Activated CD4-positive, alpha-beta T cell treated with anti-CD3 and anti-CD28 coated beads, Interleukin-2, amount 10 ng/mL, durations not matched to agents 7 days and 5 days (primary cell): ENCODE results near the gene AUTS2. TPM values are rescaled to one million over a fixed set of nuclear protein-coding genes. Genes with fewer than 3 reads are reported as not detected.
A peak's percentile ranks its signal among the peaks of the same experiment; 100 is the strongest.

Experiments used
- CTCF ChIA-PET: fragments of 350-600 bp; sonication (Branson Sonifier 250); formaldehyde crosslinking; loops from one replicate; lab custom pipeline; 2021; ENCODE audit warnings: antibody characterized with exemption; lab: Charles Lee
- POLR2A ChIA-PET: fragments of 350-600 bp; sonication (Branson Sonifier 250); formaldehyde crosslinking; loops from one replicate; lab custom pipeline; 2021; ENCODE audit warnings: antibody characterized with exemption; lab: Charles Lee
- DNase-seq: peaks from one replicate; pipeline ENCODE4 v3.0.0-alpha.2; 2020
- H3K27ac Mint-ChIP-seq: one replicate; pipeline ENCODE4 v1.8.0; 2021; ENCODE audit warnings: mild to moderate bottlenecking, moderate library complexity, mixed read lengths
- H3K27me3 Mint-ChIP-seq: one replicate; pipeline ENCODE4 v1.8.0; 2021; ENCODE audit warnings: mixed read lengths
- H3K36me3 Mint-ChIP-seq: one replicate; pipeline ENCODE4 v1.8.0; 2021; ENCODE audit warnings: low read depth, mixed read lengths
- H3K4me1 Mint-ChIP-seq: one replicate; pipeline ENCODE4 v1.8.0; 2021; ENCODE audit warnings: mixed read lengths
- H3K4me3 Mint-ChIP-seq: one replicate; pipeline ENCODE4 v1.8.0; 2021; ENCODE audit warnings: mild to moderate bottlenecking, moderate library complexity, mixed read lengths
- H3K9me3 Mint-ChIP-seq: one replicate; pipeline ENCODE4 v1.8.0; 2021; ENCODE audit warnings: mixed read lengths
- total RNA-seq, 2 experiments: library from RNA; stranded (reverse); gene quantifications; one replicate each; pipeline ENCODE4 v1.2.3, GENCODE V29; 2021

The AUTS2 gene
- total RNA-seq, 2 experiments from 2014 or later, result 13.9 to 18.9 TPM

DNA sequence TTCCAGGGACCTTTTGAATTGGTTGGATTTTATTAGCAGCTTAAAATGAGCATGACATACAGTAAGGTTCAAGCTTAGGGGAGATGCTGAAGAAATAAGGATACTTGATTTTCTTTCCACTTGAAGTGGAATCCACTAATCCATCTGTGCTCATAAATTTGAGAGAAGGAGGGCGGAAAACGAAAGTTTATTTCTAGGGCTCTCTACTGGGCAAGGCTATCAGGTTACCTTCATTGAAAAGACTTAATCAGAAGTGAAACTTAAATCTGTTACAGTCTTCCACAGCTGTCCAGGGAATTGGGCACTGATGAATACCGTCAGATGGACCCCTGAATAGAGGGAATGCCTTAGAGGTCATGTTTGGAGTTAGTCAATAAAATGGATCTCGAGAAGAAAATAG, 21.8 kb downstream of the AUTS2 start:
- no peaks in the 10 kb centered on the region for H3K4me1 Mint-ChIP-seq
- CTCF ChIA-PET, result no interaction called here
- peaks cover 4% of the 10 kb centered on the region for H3K27me3 Mint-ChIP-seq
- H3K9me3 Mint-ChIP-seq, result no peaks in the 10 kb centered on the region
- no peak overlapping the region for H3K27ac Mint-ChIP-seq
- H3K36me3 Mint-ChIP-seq, result no peaks in the 10 kb centered on the region
- POLR2A ChIA-PET, result no interaction called here
- no peak overlapping the region for H3K4me3 Mint-ChIP-seq
- DNase-seq, result no peak

DNA sequence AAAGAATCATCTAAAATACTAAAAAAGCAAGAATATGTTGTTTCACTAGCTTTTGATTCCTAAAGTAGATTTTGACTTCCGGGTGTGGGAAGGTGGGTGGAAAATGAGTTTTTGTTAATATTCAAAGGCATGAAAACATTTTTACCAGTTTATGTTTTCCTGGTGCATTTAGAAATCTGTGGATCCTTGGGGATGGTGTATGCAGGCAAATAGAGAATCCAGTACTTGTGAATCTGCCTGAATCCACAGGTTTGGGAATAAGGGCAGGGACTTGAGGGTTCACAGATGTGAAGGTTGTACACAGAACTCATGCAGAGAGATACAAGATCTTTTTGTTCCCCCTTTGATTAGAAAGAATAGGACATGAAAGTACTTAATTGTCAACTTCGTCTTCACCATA, 22.4 kb downstream of the AUTS2 start:
- Mint-ChIP-seq H3K36me3 (no peaks in the 10 kb centered on the region), H3K4me1 (no peaks in the 10 kb centered on the region), H3K4me3 (no peak overlapping the region), H3K27me3 (peaks cover 6% of the 10 kb centered on the region), H3K9me3 (no peaks in the 10 kb centered on the region), H3K27ac (no peak overlapping the region)
- ChIA-PET POLR2A (no interaction called here), CTCF (no interaction called here)
- DNase-seq, result no peak

DNA sequence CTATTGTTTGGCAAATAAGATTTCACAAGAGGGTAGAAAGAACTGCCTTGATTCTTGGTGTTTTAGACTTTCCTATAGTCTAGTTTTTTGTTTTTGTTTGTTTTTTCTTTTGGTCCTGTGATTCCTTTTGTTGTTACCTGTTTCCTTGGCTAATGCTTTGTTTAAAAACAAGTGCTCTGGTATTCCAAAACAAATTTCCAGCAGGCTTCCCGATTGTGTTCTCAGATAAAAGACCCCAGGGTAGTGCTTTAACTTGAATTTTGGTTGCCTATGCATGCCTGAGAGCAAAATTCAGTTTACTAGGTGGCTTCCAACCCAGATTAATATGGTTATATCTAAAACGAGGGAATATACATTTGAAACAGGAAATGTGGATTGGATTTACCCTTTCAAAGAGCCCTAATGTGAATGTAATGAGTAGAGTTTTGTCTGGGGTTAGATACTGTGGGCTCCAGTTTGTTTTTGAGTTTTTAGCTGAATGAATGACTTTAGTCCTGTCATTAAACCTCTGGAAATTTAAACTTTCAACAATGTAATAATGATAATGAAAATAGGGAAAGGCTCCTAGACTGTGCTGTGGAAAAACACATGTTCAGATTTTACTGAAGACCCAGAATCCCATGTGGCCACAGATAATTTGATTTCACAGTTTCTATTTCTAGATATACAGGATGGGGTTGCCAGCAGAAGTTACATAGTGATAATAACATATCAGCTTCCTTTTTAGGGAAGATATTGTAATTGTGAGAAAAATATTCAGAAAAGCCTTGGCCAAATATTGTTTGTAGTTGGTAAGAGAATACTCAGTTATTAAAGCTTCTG, 23.9 kb downstream of the AUTS2 start:
- no peak overlapping the region for H3K27ac Mint-ChIP-seq
- H3K4me3 Mint-ChIP-seq, result no peak overlapping the region
- POLR2A ChIA-PET, result no interaction called here
- CTCF ChIA-PET, result no interaction called here
- H3K4me1 Mint-ChIP-seq, result no peaks in the 10 kb centered on the region
- peaks cover 6% of the 10 kb centered on the region for H3K27me3 Mint-ChIP-seq
- H3K36me3 Mint-ChIP-seq, result no peaks in the 10 kb centered on the region
- DNase-seq, result no peak
- H3K9me3 Mint-ChIP-seq, result no peaks in the 10 kb centered on the region

DNA sequence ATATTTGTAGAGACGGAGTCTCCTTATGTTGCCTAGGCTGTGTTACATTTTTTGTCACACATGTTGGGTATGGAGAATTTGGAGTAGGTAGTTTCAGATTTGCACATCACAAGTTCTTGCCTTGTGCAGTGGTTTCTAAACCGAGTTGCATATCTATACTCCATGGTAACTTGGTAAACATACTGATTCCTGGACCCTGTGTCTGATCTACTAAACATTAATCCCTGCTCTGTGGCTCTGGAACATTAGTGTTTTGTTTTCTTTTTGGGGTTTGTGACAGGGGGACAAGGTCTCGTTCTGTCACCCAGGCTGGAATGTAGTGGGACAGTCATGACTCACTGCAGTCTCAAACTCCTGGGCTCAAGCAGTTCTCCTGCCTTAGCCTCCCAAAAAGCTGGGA, 24.7 kb downstream of the AUTS2 start:
- ChIA-PET POLR2A (no interaction called here), CTCF (no interaction called here)
- Mint-ChIP-seq H3K4me1 (no peaks in the 10 kb centered on the region), H3K9me3 (no peaks in the 10 kb centered on the region), H3K36me3 (no peaks in the 10 kb centered on the region), H3K4me3 (no peak overlapping the region), H3K27me3 (peaks cover 6% of the 10 kb centered on the region), H3K27ac (no peak overlapping the region)
- no peak for DNase-seq

DNA sequence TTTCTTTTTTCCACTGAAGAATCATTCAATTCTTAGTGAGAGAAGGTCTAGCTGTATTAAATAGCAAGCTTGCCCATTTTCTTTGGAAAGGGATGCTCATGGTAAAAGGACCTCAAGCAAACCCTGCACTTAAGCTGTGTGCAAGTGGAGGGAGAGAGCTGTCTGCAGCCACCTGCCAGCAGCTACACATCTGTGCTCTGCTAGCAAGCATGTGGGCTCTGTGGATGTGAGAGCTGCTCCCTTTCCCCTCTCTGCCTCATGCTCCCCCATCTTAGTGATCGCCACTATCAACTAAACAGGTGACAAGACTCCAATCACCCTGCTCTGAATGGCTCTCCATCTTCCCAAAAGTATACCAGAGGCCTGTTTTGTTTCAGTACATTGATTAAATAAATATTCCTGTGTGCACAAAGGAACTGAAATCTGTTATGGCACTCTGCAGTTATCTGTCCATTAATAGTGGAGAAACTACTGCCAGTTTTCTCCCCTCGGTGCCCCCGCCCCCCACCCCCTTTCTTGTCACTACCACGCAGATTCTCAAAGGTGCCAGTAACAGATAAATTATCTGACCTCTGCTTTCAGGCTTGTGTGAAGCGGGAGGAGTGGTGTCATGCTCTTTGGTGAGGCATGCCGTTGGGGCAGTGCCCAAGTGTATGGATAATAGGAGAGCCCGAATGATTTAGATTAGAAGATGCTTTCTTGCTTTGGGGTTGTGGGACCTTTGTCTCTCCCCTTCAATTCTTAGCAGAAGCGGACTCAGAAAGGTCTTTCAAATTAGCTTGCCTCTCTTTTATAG, 26.4 kb downstream of the AUTS2 start:
- POLR2A ChIA-PET, result no interaction called here
- Mint-ChIP-seq H3K4me3 (no peak overlapping the region), H3K4me1 (no peaks in the 10 kb centered on the region), H3K9me3 (no peaks in the 10 kb centered on the region), H3K27me3 (peaks cover 6% of the 10 kb centered on the region), H3K36me3 (no peaks in the 10 kb centered on the region), H3K27ac (peak overlapping the region; percentile 13)
- CTCF ChIA-PET, result interaction anchor here (0.5 kb wide), 1 partner anchor 104 kb away, joined by 5 read pairs; no protein-coding TSS in a partner anchor
- DNase-seq, result no peak

DNA sequence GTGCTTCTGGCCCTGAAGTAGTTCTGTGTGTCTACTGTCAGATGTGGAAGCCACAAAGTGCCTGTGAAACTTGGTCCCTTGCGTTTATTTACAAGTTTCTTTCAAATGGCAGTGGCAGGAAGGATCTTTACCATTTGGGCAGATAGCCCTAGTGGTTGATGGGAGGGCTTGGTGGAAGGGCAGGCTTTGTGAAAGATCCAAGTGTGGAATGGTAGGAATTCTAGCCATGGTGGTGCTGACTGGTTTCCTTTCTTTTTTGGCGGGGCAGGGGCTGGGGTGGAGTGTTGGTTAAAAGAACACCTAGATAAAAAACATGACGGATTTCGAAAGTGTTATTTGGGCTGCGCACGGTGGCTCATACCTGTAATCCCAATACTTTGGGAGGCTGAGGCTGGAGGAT, 27.0 kb downstream of the AUTS2 start:
- Mint-ChIP-seq H3K27ac (peak overlapping the region; percentile 13), H3K9me3 (no peaks in the 10 kb centered on the region), H3K4me1 (no peaks in the 10 kb centered on the region), H3K4me3 (no peak overlapping the region), H3K27me3 (peaks cover 5% of the 10 kb centered on the region), H3K36me3 (no peaks in the 10 kb centered on the region)
- CTCF ChIA-PET, result no interaction called here
- POLR2A ChIA-PET, result no interaction called here
- no peak for DNase-seq

DNA sequence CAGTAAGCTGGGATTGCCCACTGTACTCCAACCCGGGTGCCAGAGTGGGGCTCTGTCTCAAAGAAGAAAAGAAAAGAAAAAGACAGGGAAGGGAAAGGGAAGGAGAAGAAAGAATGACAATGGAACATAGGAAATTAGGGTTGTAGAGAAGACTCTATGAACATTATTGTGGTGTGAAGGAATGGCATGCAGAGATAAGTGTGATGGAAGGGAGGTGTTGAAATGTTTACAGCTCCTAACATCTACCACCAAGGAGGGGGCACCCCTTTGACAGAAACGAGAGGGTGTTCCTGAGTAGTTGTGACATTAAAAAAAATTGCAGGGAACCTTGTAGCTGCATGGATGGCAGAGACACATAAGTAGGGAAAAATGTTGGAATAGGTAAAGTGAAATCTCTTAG, 27.5 kb downstream of the AUTS2 start:
- Mint-ChIP-seq H3K27me3 (peaks cover 3% of the 10 kb centered on the region), H3K9me3 (no peaks in the 10 kb centered on the region), H3K27ac (no peak overlapping the region), H3K4me1 (no peaks in the 10 kb centered on the region), H3K4me3 (no peak overlapping the region), H3K36me3 (no peaks in the 10 kb centered on the region)
- no peak for DNase-seq
- ChIA-PET CTCF (no interaction called here), POLR2A (no interaction called here)

DNA sequence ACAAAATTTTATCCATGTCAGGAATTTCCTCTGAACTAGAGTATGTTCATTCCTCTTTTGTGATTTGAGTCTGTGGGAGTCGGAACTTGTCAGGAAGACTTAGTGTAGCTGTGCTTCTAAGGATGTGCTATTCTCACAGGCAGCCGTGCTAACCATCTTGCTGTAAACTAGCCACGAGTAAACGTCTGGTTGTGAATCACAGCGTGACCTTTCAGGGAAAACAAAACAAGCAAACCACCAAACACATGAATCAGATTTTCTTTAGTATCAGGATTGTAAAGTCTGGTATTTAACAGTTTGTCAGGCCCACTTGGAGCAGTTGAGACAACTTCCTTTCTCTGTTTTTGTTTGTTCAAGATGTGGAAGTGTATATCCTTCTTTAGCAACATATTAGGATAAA, 32.0 kb downstream of the AUTS2 start:
- Mint-ChIP-seq H3K27me3 (peaks cover 5% of the 10 kb centered on the region), H3K36me3 (no peaks in the 10 kb centered on the region), H3K4me1 (no peaks in the 10 kb centered on the region), H3K9me3 (no peaks in the 10 kb centered on the region), H3K27ac (no peak overlapping the region), H3K4me3 (no peak overlapping the region)
- POLR2A ChIA-PET, result no interaction called here
- CTCF ChIA-PET, result no interaction called here
- no peak for DNase-seq

DNA sequence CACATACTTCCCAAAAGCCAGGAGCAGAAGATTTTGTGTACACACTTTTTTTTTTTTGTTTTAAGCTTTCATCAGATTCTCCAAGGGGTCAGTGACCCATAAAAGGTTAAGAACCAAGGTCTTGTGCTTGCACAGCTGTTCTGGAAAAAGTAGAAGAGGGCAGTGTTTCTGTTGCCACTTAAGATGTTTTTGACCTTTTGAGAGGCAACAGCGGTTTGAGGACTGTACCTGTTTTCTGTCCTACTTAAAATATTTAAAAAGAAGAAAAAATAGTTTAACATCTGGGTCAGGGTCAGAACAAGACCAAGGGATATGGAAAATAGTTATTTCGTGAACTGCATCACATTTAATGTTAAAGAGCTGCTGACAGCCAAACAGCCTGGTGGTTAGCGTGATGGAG, 32.9 kb downstream of the AUTS2 start:
- CTCF ChIA-PET, result no interaction called here
- no peaks in the 10 kb centered on the region for H3K36me3 Mint-ChIP-seq
- POLR2A ChIA-PET, result no interaction called here
- H3K4me1 Mint-ChIP-seq, result no peaks in the 10 kb centered on the region
- DNase-seq, result no peak
- H3K27ac Mint-ChIP-seq, result no peak overlapping the region
- H3K27me3 Mint-ChIP-seq, result peaks cover 4% of the 10 kb centered on the region
- no peak overlapping the region for H3K4me3 Mint-ChIP-seq
- H3K9me3 Mint-ChIP-seq, result no peaks in the 10 kb centered on the region

DNA sequence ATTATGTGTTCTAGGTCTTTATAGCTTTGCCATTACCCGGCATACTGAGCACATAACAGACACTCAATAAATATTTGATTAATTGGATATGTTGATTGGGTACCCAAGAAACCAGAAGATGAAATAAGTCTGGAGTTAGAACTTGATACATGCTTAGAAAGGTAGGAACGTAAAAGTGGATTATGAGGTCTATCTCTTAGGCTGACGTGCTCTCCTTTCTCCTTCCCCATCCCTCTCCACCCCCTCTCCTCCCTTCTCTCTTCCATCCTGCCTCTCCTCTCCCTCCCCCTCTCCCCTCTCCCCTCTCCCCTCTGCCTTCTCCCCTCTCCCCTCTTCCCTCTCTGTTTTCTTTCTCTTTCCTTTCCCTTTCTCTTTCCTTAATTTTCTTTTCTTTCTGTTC, 34.0 kb downstream of the AUTS2 start:
- Mint-ChIP-seq H3K9me3 (no peaks in the 10 kb centered on the region), H3K36me3 (no peaks in the 10 kb centered on the region), H3K4me1 (no peaks in the 10 kb centered on the region), H3K27me3 (peaks cover 4% of the 10 kb centered on the region), H3K4me3 (no peak overlapping the region), H3K27ac (no peak overlapping the region)
- DNase-seq, result no peak
- POLR2A ChIA-PET, result no interaction called here
- CTCF ChIA-PET, result no interaction called here

DNA sequence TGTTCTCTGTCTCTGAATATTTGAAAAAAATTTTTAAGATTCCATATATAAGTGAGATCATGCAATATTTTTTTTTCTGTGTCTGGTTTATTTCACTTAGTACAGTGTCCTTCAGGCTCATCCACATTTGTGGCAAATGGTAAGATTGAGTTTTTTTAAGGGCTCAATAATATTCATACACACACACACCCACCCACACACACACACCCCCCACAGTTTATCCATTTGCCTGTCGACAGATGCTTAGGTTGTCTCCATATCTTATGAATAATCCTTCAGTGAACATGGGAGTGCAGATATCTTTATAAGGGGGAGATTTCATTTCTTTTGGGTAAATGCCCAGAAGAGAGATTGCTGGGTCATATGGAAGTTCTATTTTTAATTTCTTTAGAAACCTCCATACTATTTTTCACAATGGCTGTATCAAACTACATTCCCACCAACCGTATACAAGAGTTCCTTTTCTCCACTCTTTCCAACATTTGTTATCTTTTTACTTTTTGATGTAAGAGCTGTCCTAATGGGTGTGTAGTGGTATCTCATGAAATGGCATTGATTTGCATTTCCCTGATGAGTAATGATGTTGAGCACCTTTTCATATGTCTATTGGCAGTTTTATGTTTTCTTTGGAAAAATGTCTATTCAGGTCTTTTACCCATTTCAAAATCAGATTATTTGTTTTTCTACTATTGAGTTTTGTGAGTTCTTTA, 35.0 kb downstream of the AUTS2 start:
- POLR2A ChIA-PET, result no interaction called here
- Mint-ChIP-seq H3K4me1 (no peaks in the 10 kb centered on the region), H3K27me3 (peaks cover 4% of the 10 kb centered on the region), H3K4me3 (no peak overlapping the region), H3K9me3 (no peaks in the 10 kb centered on the region), H3K27ac (no peak overlapping the region), H3K36me3 (no peaks in the 10 kb centered on the region)
- CTCF ChIA-PET, result no interaction called here
- DNase-seq, result no peak

DNA sequence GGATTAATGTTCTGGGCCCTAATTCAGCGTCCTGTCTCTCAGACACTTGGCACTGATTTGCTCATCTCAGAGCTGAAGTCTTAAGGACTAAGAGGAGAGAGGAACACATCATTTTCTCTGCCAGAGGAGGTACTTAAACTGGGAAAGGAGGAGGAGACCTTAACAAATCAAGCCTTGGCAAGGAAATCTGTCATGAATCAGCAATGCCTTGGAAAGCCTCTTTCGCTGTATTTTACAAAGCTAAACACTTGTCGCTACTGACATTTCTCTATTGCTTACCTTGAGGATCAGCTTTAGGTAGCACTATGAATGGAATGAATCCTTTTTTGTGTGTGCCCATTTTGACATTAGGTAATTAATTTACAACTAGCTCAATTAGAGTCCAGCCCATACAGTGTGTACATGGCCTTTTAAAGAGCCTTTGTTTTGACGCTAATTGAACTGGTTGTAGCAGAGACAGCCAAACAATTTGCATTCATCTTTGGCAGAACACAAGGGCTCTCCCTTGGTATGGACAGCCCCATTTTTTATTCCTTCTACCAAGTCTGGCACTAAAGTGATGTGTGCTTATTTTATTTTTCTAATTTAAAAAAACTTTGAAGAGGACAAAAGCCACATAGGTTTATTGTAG, 37.4 kb downstream of the AUTS2 start:
- ChIA-PET CTCF (no interaction called here), POLR2A (no interaction called here)
- Mint-ChIP-seq H3K27ac (no peak overlapping the region), H3K9me3 (no peaks in the 10 kb centered on the region), H3K4me3 (no peak overlapping the region), H3K4me1 (no peaks in the 10 kb centered on the region), H3K36me3 (no peaks in the 10 kb centered on the region), H3K27me3 (peaks cover 4% of the 10 kb centered on the region)
- DNase-seq, result no peak

DNA sequence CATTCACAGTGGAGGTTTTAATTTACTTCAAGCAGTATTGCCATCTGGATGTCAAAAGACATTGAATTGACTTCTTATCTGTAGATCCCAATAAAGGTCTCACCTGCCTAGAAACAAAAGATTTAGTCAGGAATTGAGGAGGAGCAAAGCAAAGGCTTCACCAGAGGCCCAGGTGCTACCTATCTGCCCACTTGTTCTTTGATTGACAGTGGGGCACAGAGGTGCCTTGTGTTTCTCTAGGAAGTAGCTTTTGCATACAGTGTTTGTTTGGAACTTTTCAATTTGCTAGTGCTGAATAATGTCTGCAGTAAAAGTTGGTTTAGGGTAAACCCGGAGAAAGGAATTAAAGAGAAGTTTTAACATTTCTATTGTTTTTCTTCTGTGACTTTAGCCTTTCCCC, 40.4 kb downstream of the AUTS2 start:
- Mint-ChIP-seq H3K4me3 (no peak overlapping the region), H3K9me3 (no peaks in the 10 kb centered on the region), H3K27ac (no peak overlapping the region), H3K36me3 (no peaks in the 10 kb centered on the region), H3K27me3 (no peaks in the 10 kb centered on the region), H3K4me1 (no peaks in the 10 kb centered on the region)
- no peak for DNase-seq
- ChIA-PET POLR2A (no interaction called here), CTCF (no interaction called here)
